PFSK-1 (cell line): ENCODE results near the gene PTPN6.

ENCODE experiments used
- POLR2AphosphoS5 ChIP-seq: IDR thresholded peaks from 2 replicates; pipeline ENCODE4 v1.6.1; 2012; ENCODE audit warnings: low read depth, mild to moderate bottlenecking, control low read depth, low read length, moderate library complexity
- REST ChIP-seq, 2 experiments: IDR thresholded peaks; 2 replicates each; pipeline versions ENCODE4 v1.6.1 to v1.8.0; 2011 to 2012; ENCODE audit warnings: low read depth in 2 of 2, low read length in 2 of 2, control low read depth in 1 of 2, inconsistent platforms in 1 of 2, mild to moderate bottlenecking in 1 of 2, moderate library complexity in 1 of 2; ENCODE audit not compliant: insufficient read depth in 1 of 2

GRCh38 chr12:6963791-6964413, 12.7 kb downstream of the PTPN6 start:
- TF ChIP-seq REST (IDR thresholded peaks at IDR 0.05; ENCODE audit: insufficient read depth in 1 of 2, low read depth in 2 of 2, low read length in 2 of 2), result no peak
- TF ChIP-seq POLR2AphosphoS5, result no peak
